Prostate gland (tissue), 2 donors: ENCODE data around the gene TUG1.

Source experiments
- POLR2A ChIP-seq: fragments of 450-650 bp; IDR thresholded peaks from one replicate; pipeline ENCODE4 v1.6.1; 2016; ENCODE audit warnings: antibody characterized with exemption, mild to moderate bottlenecking
- POLR2AphosphoS5 ChIP-seq: sonication (generic); formaldehyde crosslinking; IDR thresholded peaks from one replicate; pipeline ENCODE4 v1.6.1; 2017; ENCODE audit warnings: antibody characterized with exemption
- TF ChIP-seq, protein P1 (sequence below), 4 experiments: fragments of 200-600 bp in 2 of 4; fragments of 450-650 bp in 2 of 4; sonication (generic) in 2 of 4; IDR thresholded peaks; 1 replicate in 3 of 4; 2 replicates in 1 of 4; pipeline ENCODE4 v1.5.1; 2016 to 2019; ENCODE audit warnings: antibody characterized with exemption in 4 of 4, mild to moderate bottlenecking in 2 of 4, moderate library complexity in 2 of 4

- TF ChIP-seq, protein P1, sequence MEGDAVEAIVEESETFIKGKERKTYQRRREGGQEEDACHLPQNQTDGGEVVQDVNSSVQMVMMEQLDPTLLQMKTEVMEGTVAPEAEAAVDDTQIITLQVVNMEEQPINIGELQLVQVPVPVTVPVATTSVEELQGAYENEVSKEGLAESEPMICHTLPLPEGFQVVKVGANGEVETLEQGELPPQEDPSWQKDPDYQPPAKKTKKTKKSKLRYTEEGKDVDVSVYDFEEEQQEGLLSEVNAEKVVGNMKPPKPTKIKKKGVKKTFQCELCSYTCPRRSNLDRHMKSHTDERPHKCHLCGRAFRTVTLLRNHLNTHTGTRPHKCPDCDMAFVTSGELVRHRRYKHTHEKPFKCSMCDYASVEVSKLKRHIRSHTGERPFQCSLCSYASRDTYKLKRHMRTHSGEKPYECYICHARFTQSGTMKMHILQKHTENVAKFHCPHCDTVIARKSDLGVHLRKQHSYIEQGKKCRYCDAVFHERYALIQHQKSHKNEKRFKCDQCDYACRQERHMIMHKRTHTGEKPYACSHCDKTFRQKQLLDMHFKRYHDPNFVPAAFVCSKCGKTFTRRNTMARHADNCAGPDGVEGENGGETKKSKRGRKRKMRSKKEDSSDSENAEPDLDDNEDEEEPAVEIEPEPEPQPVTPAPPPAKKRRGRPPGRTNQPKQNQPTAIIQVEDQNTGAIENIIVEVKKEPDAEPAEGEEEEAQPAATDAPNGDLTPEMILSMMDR (IDR thresholded peaks at IDR 0.05) = no peak
- TF ChIP-seq POLR2A (no peak), POLR2AphosphoS5 (no peak)
Measured at GRCh38 chr22:30943368-30943767, 25.7 kb upstream of the TUG1 start.
